ENCODE data around the gene KBTBD8.
A peak's percentile ranks its signal among the peaks of the same experiment; 100 is the strongest.

KBTBD8 gene

GRCh38 chr3:66958067-66958466 lies 40.0 kb upstream of the KBTBD8 start:
- no peak for TF ChIP-seq CTCF (IDR thresholded peaks at IDR 0.05; ENCODE audit: insufficient read depth, missing control alignments)
- no peak for FAIRE-seq

GRCh38 chr3:66962664-66963063 lies 35.4 kb upstream of the KBTBD8 start:
- TF ChIP-seq CTCF (IDR thresholded peaks at IDR 0.05; ENCODE audit: insufficient read depth, missing control alignments) = no peak
- no peak for DNase-seq (ENCODE audit: insufficient read length, low spot score)
- no peak for FAIRE-seq

More at GRCh38 chr3:66958067-66958466, 40.0 kb upstream of the KBTBD8 start:
- no peak for DNase-seq (ENCODE audit: insufficient read length, low spot score)

- DNase-seq (ENCODE audit: insufficient read length, low spot score) (no peak), FAIRE-seq (no peak)
- no peak for TF ChIP-seq CTCF (IDR thresholded peaks at IDR 0.05; ENCODE audit: insufficient read depth, missing control alignments)
These were observed 26.9 kb upstream of the KBTBD8 start for GRCh38 chr3:66971245-66971644.

GRCh38 chr3:66971891-66972551 lies 26.1 kb upstream of the KBTBD8 start:
- peak; percentile 73 for TF ChIP-seq CTCF (IDR thresholded peaks at IDR 0.05; ENCODE audit: insufficient read depth, missing control alignments)
- DNase-seq (ENCODE audit: insufficient read length, low spot score) = peak; percentile 45
- FAIRE-seq = peak; percentile 60

- no peak for FAIRE-seq
- no peak for DNase-seq (ENCODE audit: insufficient read length, low spot score)
- no peak for TF ChIP-seq CTCF (IDR thresholded peaks at IDR 0.05; ENCODE audit: insufficient read depth, missing control alignments)
These were observed 17.3 kb upstream of the KBTBD8 start for GRCh38 chr3:66980791-66981190.

GRCh38 chr3:66983101-66983500 lies 15.0 kb upstream of the KBTBD8 start:
- DNase-seq (ENCODE audit: insufficient read length, low spot score) = no peak
- no peak for FAIRE-seq
- TF ChIP-seq CTCF (IDR thresholded peaks at IDR 0.05; ENCODE audit: insufficient read depth, missing control alignments) = no peak

- FAIRE-seq (no peak), DNase-seq (ENCODE audit: insufficient read length, low spot score) (no peak)
- no peak for TF ChIP-seq CTCF (IDR thresholded peaks at IDR 0.05; ENCODE audit: insufficient read depth, missing control alignments)
These were observed 12.7 kb upstream of the KBTBD8 start for GRCh38 chr3:66985336-66985920.
